HCEC 1CT (cell line): Measurements from ENCODE around the gene MGST2.

Source experiments
- DNase-seq: peaks from one replicate; pipeline ENCODE4 v3.0.0-alpha.2; 2017

MGST2 gene

DNA sequence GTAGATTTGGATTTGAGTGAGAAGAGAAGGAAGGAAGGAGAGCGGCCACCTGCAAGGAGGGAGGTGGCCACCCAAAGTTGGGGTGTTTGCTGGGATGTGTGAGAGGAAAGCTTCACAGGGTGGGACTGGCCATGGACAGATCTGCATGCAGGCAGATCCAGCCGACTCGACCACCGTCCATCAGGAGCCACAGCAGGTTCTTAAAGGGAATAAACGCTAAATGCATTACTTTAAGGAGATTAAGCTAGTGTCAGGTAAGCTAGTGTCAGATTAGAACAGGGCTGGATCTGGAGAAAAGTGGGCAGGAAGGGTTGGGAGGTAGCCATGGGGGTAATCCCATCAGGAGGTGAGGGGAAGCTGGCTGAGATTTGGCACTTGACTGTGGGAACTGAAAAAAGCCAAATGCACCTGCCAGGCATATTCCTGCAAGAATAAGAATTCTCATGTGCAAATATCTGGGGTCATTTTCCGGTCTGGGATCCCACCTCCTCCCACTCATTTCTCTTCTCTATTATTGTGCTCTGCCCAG is 79.6 kb downstream of the MGST2 start:
- DNase-seq, result no peak

GRCh38 chr4:139746431-139747171 is 81.0 kb downstream of the MGST2 start:
- DNase-seq, result no peak

GRCh38 chr4:139749338-139749737 is 83.7 kb downstream of the MGST2 start:
- DNase-seq, result no peak

DNA sequence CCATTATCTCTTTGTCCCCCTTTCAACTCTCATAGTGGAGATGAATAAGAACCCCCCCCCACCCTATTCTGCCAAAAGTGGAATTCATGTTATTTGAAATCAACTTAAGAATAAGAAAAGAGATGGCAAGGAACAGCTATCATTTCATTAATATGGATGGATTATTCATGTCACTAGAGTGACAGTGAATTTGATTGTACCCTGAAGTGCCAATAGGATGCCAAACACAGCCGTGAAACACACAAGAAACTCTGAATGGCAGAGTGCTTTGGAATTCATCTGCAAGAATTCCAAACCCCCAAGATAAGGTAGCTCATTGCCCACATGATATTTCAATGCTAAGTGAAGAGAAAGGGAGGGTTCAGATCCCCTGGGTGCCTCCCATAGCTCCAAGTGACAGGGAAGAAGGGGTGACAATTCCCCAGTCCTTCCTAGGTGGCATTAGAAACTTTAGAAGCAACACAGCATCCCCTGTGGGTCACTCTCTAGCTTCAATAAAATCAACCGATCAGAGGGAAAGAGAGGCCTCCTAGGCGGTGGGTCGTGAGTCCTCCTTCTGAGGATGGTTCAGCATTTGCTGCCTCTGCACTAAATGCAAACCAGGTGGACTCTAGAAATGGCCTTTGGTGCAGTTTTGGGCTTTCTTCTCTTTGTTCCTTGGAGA is 84.3 kb downstream of the MGST2 start:
- DNase-seq, result no peak

- DNase-seq, result no peak
Observed at GRCh38 chr4:139753686-139754085, 88.1 kb downstream of the MGST2 start.
